Non-pigmented ciliary epithelial cell (primary cell): ENCODE results near the gene LRRC10.

Experiments
- DNase-seq: peaks from one replicate; pipeline ENCODE4 v3.0.0-alpha.2; 2010; ENCODE audit warnings: low read depth

The LRRC10 gene

GRCh38 chr12:69569236-69569635, 41.5 kb downstream of the LRRC10 start:
- no peak for DNase-seq

- DNase-seq, result no peak
Observed at GRCh38 chr12:69566603-69567002, 44.1 kb downstream of the LRRC10 start.

- no peak for DNase-seq
Observed at GRCh38 chr12:69563166-69563762, 47.4 kb downstream of the LRRC10 start.
